HG03139 (cell line): ENCODE results near the gene ABHD17B.

Experiments
- ATAC-seq: cut with Tn5 transposase; IDR thresholded peaks from one replicate; pipeline ENCODE4 v1.9.1; 2021; ENCODE audit not compliant: unreplicated experiment

Gene ABHD17B

GRCh38 chr9:71879644-71880174, 31.3 kb downstream of the ABHD17B start:
- no peak for ATAC-seq

GRCh38 chr9:71878327-71879274, 32.4 kb downstream of the ABHD17B start:
- ATAC-seq = no peak

- no peak for ATAC-seq
Measured at GRCh38 chr9:71876829-71877228, 34.2 kb downstream of the ABHD17B start.

- no peak for ATAC-seq
Measured at GRCh38 chr9:71876106-71876505, 34.9 kb downstream of the ABHD17B start.

- no peak for ATAC-seq
Measured at GRCh38 chr9:71875345-71875744, 35.6 kb downstream of the ABHD17B start.

GRCh38 chr9:71863631-71864030, 47.4 kb downstream of the ABHD17B start:
- ATAC-seq = no peak

GRCh38 chr9:71861618-71862017, 49.4 kb downstream of the ABHD17B start:
- ATAC-seq = no peak

- no peak for ATAC-seq
Measured at GRCh38 chr9:71859939-71860338, 51.1 kb downstream of the ABHD17B start.

- peak; percentile 75 for ATAC-seq
Measured at GRCh38 chr9:71858812-71859211, 52.2 kb downstream of the ABHD17B start.

GRCh38 chr9:71858102-71858798, 52.7 kb downstream of the ABHD17B start:
- ATAC-seq = no peak

- no peak for ATAC-seq
Measured at GRCh38 chr9:71857159-71857558, 53.8 kb downstream of the ABHD17B start.

- no peak for ATAC-seq
Measured at GRCh38 chr9:71854811-71855210, 56.2 kb downstream of the ABHD17B start.

GRCh38 chr9:71853084-71853483, 57.9 kb downstream of the ABHD17B start:
- ATAC-seq = no peak

- ATAC-seq = no peak
Measured at GRCh38 chr9:71850996-71851395, 60.0 kb downstream of the ABHD17B start.

GRCh38 chr9:71847892-71848291, 63.1 kb downstream of the ABHD17B start:
- ATAC-seq = no peak

GRCh38 chr9:71844808-71845207, 66.2 kb downstream of the ABHD17B start:
- ATAC-seq = no peak

- no peak for ATAC-seq
Measured at GRCh38 chr9:71839668-71840067, 71.3 kb downstream of the ABHD17B start.

- ATAC-seq = no peak
Measured at GRCh38 chr9:71835596-71835995, 75.4 kb downstream of the ABHD17B start.

- no peak for ATAC-seq
Measured at GRCh38 chr9:71830929-71831328, 80.1 kb downstream of the ABHD17B start.

GRCh38 chr9:71830153-71830552, 80.8 kb downstream of the ABHD17B start:
- ATAC-seq = no peak

- ATAC-seq = no peak
Measured at GRCh38 chr9:71826279-71826678, 84.7 kb downstream of the ABHD17B start.

GRCh38 chr9:71824257-71824656, 86.7 kb downstream of the ABHD17B start:
- no peak for ATAC-seq
